Mesothelial cell of epicardium (in vitro differentiated cells): ENCODE results near the gene TMEM87B. TPM values are rescaled to one million over a fixed set of nuclear protein-coding genes. Genes with fewer than 3 reads are reported as not detected.

Experiments used
- DNase-seq, 2 experiments: peaks; one replicate each; pipeline ENCODE4 v3.0.0; 2021; ENCODE audit warnings: low spot score in 2 of 2; ENCODE audit not compliant: unreplicated experiment in 2 of 2
- H3K27ac Mint-ChIP-seq: 2 replicates; pipeline ENCODE4 v1.8.0; 2021; ENCODE audit warnings: mixed read lengths
- H3K27me3 Mint-ChIP-seq: 2 replicates; pipeline ENCODE4 v1.8.0; 2021; ENCODE audit warnings: low read depth, mixed read lengths
- H3K36me3 Mint-ChIP-seq: 2 replicates; pipeline ENCODE4 v1.8.0; 2021; ENCODE audit warnings: mixed read lengths
- H3K4me1 Mint-ChIP-seq: 2 replicates; pipeline ENCODE4 v1.8.0; 2021; ENCODE audit warnings: mixed read lengths
- H3K4me3 Mint-ChIP-seq: 2 replicates; pipeline ENCODE4 v1.8.0; 2021; ENCODE audit warnings: mild to moderate bottlenecking, moderate library complexity, mixed read lengths
- H3K9me3 Mint-ChIP-seq: 2 replicates; pipeline ENCODE4 v1.8.0; 2021; ENCODE audit warnings: mixed read lengths
- CTCF ChIP-seq: fragments of 200-600 bp; sonication (generic); IDR thresholded peaks from one replicate; pipeline ENCODE4 v1.5.0; 2021; ENCODE audit warnings: antibody characterized with exemption; ENCODE audit not compliant: unreplicated experiment
- total RNA-seq: library from RNA; stranded (reverse); gene quantifications from 3 replicates; pipeline ENCODE4 v1.2.1, GENCODE V29; 2021

The TMEM87B gene
- total RNA-seq, 1 donor from 2014 or later, result 19.4 TPM

GRCh38 chr2:112144966-112145365 lies 89.9 kb downstream of the TMEM87B start:
- Mint-ChIP-seq H3K4me3 (no peak overlapping the region), H3K9me3 (no peaks in the 10 kb centered on the region), H3K36me3 (peaks cover 1% of the 10 kb centered on the region), H3K4me1 (peaks cover 8% of the 10 kb centered on the region), H3K27me3 (peaks cover 31% of the 10 kb centered on the region), H3K27ac (no peak overlapping the region)
- no peak for DNase-seq
- no peak for TF ChIP-seq CTCF

- Mint-ChIP-seq H3K27ac (no peak overlapping the region), H3K4me1 (peaks cover 7% of the 10 kb centered on the region), H3K9me3 (no peaks in the 10 kb centered on the region), H3K36me3 (no peaks in the 10 kb centered on the region), H3K4me3 (no peak overlapping the region), H3K27me3 (peaks cover 5% of the 10 kb centered on the region)
- DNase-seq, result no peak
- TF ChIP-seq CTCF, result no peak
These were observed 92.5 kb downstream of the TMEM87B start for GRCh38 chr2:112147382-112148168.

GRCh38 chr2:112148477-112148876 lies 93.4 kb downstream of the TMEM87B start:
- Mint-ChIP-seq H3K4me3 (no peak overlapping the region), H3K9me3 (no peaks in the 10 kb centered on the region), H3K27ac (no peak overlapping the region), H3K36me3 (no peaks in the 10 kb centered on the region), H3K27me3 (no peaks in the 10 kb centered on the region), H3K4me1 (peaks cover 7% of the 10 kb centered on the region)
- TF ChIP-seq CTCF, result no peak
- no peak for DNase-seq

- H3K27me3 Mint-ChIP-seq, result no peaks in the 10 kb centered on the region
- H3K9me3 Mint-ChIP-seq, result no peaks in the 10 kb centered on the region
- no peak overlapping the region for H3K4me3 Mint-ChIP-seq
- H3K4me1 Mint-ChIP-seq, result peaks cover 7% of the 10 kb centered on the region
- DNase-seq, result no peak
- TF ChIP-seq CTCF, result no peak
- H3K27ac Mint-ChIP-seq, result no peak overlapping the region
- H3K36me3 Mint-ChIP-seq, result no peaks in the 10 kb centered on the region
These were observed 94.1 kb downstream of the TMEM87B start for GRCh38 chr2:112149194-112149593.

GRCh38 chr2:112149866-112150435 lies 94.9 kb downstream of the TMEM87B start:
- Mint-ChIP-seq H3K36me3 (no peaks in the 10 kb centered on the region), H3K27me3 (no peaks in the 10 kb centered on the region), H3K4me3 (no peak overlapping the region), H3K27ac (peak overlapping the region; percentile 70), H3K9me3 (no peaks in the 10 kb centered on the region), H3K4me1 (peaks cover 7% of the 10 kb centered on the region)
- no peak for DNase-seq
- no peak for TF ChIP-seq CTCF
